K562 (cell line): ENCODE measurements around the gene CPED1. TPM values are rescaled to one million over a fixed set of nuclear protein-coding genes. Genes with fewer than 3 reads are reported as not detected.
A peak's percentile ranks its signal among the peaks of the same experiment; 100 is the strongest.

ENCODE experiments used
- LCOR ChIP-seq: sonication (generic); formaldehyde crosslinking; IDR thresholded peaks from 2 replicates; pipeline ENCODE4 v1.8.0; 2022; ENCODE audit warnings: mild to moderate bottlenecking, missing genetic modification reagents
- MED1 ChIP-seq: sonication (generic); formaldehyde crosslinking; IDR thresholded peaks from 2 replicates; pipeline ENCODE4 v1.8.1; 2023; ENCODE audit warnings: missing genetic modification reagents, borderline replicate concordance
- MEF2A ChIP-seq: IDR thresholded peaks from 2 replicates; pipeline ENCODE4 v1.6.1; 2011; ENCODE audit warnings: low read depth, mild to moderate bottlenecking, low read length, moderate library complexity; ENCODE audit not compliant: control insufficient read depth
- TARDBP ChIP-seq: fragments of 450-650 bp; IDR thresholded peaks from 2 replicates; pipeline ENCODE4 v1.6.1; 2016
- XRCC5 ChIP-seq: fragments of 200-400 bp; formaldehyde crosslinking; IDR thresholded peaks from 2 replicates; pipeline ENCODE4 v1.6.1; 2017; ENCODE audit warnings: low read depth, mild to moderate bottlenecking, low read length
- ZNF146 ChIP-seq: IDR thresholded peaks from one replicate; pipeline ENCODE4 v1.6.1; 2018; ENCODE audit warnings: missing compliant biosample characterization; ENCODE audit not compliant: unreplicated experiment
- ZNF699 ChIP-seq: fragments of 250-450 bp; sonication (Bioruptor Pico); IDR thresholded peaks from 2 replicates; pipeline ENCODE4 v1.8.0; 2021; ENCODE audit warnings: mild to moderate bottlenecking, moderate library complexity; ENCODE audit not compliant: insufficient replicate concordance
- polyA plus RNA-seq, 8 experiments: library from polyadenylated mRNA; depleted of rRNA in 4 of 8; stranded (reverse) in 5 of 8; unstranded in 3 of 8; fragments of >200 nt; fragmentation: Nextera tagmentation in 2 of 8; fragmentation: Illumina TruSeq in 1 of 8; extraction: Ambion mirVana in 2 of 8; extraction: Trizol in 1 of 8; gene quantifications; 2 replicates each; pipeline versions ENCODE4 v1.2.1 to v1.2.3, GENCODE V29; 2011 to 2014; ENCODE audit warnings: inconsistent platforms in 1 of 8, missing spikeins in 1 of 8
- total RNA-seq, 7 experiments: library from RNA; depleted of rRNA in 6 of 7; stranded (reverse); fragments of >200 nt in 6 of 7; fragmentation: Illumina TruSeq in 2 of 7; extraction: Trizol in 2 of 7; gene quantifications; 2 replicates each; pipeline versions ENCODE4 v1.2.1 to v1.2.3, GENCODE V29; 2011 to 2021; ENCODE audit warnings: low replicate concordance in 1 of 7
- TF ChIP-seq, protein P1 (sequence below): fragments of 150-350 bp; conservative IDR thresholded peaks from 2 replicates; pipeline ENCODE4 v1.6.1; 2014; ENCODE audit warnings: low read length
- TF ChIP-seq, protein P2 (sequence below): fragments of 250-450 bp; sonication (Bioruptor Pico); IDR thresholded peaks from 2 replicates; pipeline ENCODE4 v1.4.0; 2020
- TF ChIP-seq, protein P3 (sequence below): fragments of 450-650 bp; IDR thresholded peaks from 2 replicates; pipeline ENCODE4 v1.7.1; 2018; ENCODE audit warnings: mild to moderate bottlenecking, low read depth; ENCODE audit not compliant: partially characterized antibody
- TF ChIP-seq, protein P4 (sequence below): fragments of 250-450 bp; sonication (Bioruptor Pico); IDR thresholded peaks from 2 replicates; pipeline ENCODE4 v1.8.0; 2021; ENCODE audit warnings: mild to moderate bottlenecking, moderate library complexity
- TF ChIP-seq, protein P5 (sequence below): sonication (generic); formaldehyde crosslinking; IDR thresholded peaks from 2 replicates; pipeline ENCODE4 v1.8.1; 2023; ENCODE audit warnings: mild to moderate bottlenecking, missing genetic modification reagents
- TF ChIP-seq, protein P6 (sequence below): sonication (generic); formaldehyde crosslinking; IDR thresholded peaks from 2 replicates; pipeline ENCODE4 v1.8.1; 2023; ENCODE audit warnings: mild to moderate bottlenecking, missing genetic modification reagents, moderate library complexity

Gene CPED1
- total and polyA plus RNA-seq, 9 of the 15 experiments (the other 6 are each of a cell fraction or from before 2014, with no cell fraction given), result 195 to 393 (median 290) TPM

DNA sequence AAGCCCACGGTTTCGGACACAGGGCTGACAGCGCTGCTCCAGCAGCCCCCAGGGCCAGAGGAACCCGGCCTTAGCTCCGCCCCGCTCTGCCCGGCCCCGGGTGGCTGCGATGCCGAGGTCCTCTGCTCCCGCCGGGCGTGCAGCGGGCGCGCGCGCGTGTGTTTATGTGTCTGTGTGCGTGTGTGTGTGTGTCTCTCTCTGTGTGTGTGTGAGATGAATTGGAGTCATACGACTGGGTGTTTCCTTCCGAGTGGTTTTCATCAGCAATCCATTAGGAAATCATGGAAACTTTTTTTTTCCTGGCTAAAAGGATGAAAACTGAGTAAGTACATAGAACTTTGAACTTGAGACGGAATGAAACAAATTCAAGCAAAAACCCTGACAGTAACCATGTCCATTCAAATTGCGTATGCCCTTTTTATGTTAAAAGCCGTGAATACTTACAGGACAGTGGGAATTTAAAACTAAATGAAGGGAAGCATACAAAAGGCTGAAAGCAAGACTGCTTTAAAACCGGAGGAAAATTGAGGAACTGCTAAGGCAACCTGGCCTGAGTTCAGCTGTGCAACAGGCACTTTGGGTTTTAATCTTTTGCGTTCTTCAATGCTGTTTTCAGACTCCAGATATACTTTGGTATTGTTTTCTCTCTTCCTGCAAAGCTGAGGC, at the start of gene CPED1 (continued):
- TF ChIP-seq, protein P1, sequence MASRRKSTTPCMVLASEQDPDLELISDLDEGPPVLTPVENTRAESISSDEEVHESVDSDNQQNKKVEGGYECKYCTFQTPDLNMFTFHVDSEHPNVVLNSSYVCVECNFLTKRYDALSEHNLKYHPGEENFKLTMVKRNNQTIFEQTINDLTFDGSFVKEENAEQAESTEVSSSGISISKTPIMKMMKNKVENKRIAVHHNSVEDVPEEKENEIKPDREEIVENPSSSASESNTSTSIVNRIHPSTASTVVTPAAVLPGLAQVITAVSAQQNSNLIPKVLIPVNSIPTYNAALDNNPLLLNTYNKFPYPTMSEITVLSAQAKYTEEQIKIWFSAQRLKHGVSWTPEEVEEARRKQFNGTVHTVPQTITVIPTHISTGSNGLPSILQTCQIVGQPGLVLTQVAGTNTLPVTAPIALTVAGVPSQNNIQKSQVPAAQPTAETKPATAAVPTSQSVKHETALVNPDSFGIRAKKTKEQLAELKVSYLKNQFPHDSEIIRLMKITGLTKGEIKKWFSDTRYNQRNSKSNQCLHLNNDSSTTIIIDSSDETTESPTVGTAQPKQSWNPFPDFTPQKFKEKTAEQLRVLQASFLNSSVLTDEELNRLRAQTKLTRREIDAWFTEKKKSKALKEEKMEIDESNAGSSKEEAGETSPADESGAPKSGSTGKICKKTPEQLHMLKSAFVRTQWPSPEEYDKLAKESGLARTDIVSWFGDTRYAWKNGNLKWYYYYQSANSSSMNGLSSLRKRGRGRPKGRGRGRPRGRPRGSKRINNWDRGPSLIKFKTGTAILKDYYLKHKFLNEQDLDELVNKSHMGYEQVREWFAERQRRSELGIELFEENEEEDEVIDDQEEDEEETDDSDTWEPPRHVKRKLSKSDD, result no peak
- TF ChIP-seq MEF2A, result no peak
- TF ChIP-seq TARDBP, result no peak; the same call in 1 of the 2 replicates
- TF ChIP-seq, protein P2, sequence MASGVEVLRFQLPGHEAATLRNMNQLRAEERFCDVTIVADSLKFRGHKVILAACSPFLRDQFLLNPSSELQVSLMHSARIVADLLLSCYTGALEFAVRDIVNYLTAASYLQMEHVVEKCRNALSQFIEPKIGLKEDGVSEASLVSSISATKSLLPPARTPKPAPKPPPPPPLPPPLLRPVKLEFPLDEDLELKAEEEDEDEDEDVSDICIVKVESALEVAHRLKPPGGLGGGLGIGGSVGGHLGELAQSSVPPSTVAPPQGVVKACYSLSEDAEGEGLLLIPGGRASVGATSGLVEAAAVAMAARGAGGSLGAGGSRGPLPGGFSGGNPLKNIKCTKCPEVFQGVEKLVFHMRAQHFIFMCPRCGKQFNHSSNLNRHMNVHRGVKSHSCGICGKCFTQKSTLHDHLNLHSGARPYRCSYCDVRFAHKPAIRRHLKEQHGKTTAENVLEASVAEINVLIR, result no peak
- TF ChIP-seq, protein P3, sequence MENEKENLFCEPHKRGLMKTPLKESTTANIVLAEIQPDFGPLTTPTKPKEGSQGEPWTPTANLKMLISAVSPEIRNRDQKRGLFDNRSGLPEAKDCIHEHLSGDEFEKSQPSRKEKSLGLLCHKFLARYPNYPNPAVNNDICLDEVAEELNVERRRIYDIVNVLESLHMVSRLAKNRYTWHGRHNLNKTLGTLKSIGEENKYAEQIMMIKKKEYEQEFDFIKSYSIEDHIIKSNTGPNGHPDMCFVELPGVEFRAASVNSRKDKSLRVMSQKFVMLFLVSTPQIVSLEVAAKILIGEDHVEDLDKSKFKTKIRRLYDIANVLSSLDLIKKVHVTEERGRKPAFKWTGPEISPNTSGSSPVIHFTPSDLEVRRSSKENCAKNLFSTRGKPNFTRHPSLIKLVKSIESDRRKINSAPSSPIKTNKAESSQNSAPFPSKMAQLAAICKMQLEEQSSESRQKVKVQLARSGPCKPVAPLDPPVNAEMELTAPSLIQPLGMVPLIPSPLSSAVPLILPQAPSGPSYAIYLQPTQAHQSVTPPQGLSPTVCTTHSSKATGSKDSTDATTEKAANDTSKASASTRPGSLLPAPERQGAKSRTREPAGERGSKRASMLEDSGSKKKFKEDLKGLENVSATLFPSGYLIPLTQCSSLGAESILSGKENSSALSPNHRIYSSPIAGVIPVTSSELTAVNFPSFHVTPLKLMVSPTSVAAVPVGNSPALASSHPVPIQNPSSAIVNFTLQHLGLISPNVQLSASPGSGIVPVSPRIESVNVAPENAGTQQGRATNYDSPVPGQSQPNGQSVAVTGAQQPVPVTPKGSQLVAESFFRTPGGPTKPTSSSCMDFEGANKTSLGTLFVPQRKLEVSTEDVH, result peak; percentile 76
- TF ChIP-seq, protein P4, sequence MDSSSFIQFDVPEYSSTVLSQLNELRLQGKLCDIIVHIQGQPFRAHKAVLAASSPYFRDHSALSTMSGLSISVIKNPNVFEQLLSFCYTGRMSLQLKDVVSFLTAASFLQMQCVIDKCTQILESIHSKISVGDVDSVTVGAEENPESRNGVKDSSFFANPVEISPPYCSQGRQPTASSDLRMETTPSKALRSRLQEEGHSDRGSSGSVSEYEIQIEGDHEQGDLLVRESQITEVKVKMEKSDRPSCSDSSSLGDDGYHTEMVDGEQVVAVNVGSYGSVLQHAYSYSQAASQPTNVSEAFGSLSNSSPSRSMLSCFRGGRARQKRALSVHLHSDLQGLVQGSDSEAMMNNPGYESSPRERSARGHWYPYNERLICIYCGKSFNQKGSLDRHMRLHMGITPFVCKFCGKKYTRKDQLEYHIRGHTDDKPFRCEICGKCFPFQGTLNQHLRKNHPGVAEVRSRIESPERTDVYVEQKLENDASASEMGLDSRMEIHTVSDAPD (CRISPR knock-in tag), result no peak
- TF ChIP-seq MED1, result no peak
- TF ChIP-seq LCOR (CRISPR knock-in tag), result 0 out of 2 replicates have a peak, but pooled peaks have one; percentile 13
- no peak for TF ChIP-seq ZNF146 (CRISPR knock-in tag)
- TF ChIP-seq XRCC5, result no peak
- TF ChIP-seq ZNF699 (CRISPR knock-in tag), result no peak
- TF ChIP-seq, protein P5, sequence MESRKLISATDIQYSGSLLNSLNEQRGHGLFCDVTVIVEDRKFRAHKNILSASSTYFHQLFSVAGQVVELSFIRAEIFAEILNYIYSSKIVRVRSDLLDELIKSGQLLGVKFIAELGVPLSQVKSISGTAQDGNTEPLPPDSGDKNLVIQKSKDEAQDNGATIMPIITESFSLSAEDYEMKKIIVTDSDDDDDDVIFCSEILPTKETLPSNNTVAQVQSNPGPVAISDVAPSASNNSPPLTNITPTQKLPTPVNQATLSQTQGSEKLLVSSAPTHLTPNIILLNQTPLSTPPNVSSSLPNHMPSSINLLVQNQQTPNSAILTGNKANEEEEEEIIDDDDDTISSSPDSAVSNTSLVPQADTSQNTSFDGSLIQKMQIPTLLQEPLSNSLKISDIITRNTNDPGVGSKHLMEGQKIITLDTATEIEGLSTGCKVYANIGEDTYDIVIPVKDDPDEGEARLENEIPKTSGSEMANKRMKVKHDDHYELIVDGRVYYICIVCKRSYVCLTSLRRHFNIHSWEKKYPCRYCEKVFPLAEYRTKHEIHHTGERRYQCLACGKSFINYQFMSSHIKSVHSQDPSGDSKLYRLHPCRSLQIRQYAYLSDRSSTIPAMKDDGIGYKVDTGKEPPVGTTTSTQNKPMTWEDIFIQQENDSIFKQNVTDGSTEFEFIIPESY (CRISPR knock-in tag), result no peak; the same call in 1 of the 2 replicates
- TF ChIP-seq, protein P6, sequence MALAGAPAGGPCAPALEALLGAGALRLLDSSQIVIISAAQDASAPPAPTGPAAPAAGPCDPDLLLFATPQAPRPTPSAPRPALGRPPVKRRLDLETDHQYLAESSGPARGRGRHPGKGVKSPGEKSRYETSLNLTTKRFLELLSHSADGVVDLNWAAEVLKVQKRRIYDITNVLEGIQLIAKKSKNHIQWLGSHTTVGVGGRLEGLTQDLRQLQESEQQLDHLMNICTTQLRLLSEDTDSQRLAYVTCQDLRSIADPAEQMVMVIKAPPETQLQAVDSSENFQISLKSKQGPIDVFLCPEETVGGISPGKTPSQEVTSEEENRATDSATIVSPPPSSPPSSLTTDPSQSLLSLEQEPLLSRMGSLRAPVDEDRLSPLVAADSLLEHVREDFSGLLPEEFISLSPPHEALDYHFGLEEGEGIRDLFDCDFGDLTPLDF (CRISPR knock-in tag), result no peak
